WTC11 (cell line): Measurements from ENCODE around the gene C1QB.

Source experiments
- CTCF ChIP-seq: fragments of 200-600 bp; IDR thresholded peaks from 2 replicates; pipeline ENCODE4 v1.8.0; 2022; ENCODE audit warnings: antibody characterized with exemption
- E2F1 ChIP-seq: sonication (generic); formaldehyde crosslinking; IDR thresholded peaks from 2 replicates; pipeline ENCODE4 v1.8.0; 2022; ENCODE audit warnings: mild to moderate bottlenecking, missing genetic modification reagents
- ESRRA ChIP-seq: sonication (generic); formaldehyde crosslinking; IDR thresholded peaks from 2 replicates; pipeline ENCODE4 v1.8.1; 2022; ENCODE audit warnings: mild to moderate bottlenecking, missing genetic modification reagents, borderline replicate concordance
- KAT7 ChIP-seq: sonication (generic); formaldehyde crosslinking; IDR thresholded peaks from 2 replicates; pipeline ENCODE4 v1.8.1; 2023; ENCODE audit warnings: missing genetic modification reagents, mild to moderate bottlenecking, borderline replicate concordance
- RELA ChIP-seq: sonication (generic); formaldehyde crosslinking; IDR thresholded peaks from 2 replicates; pipeline ENCODE4 v1.8.1; 2022; ENCODE audit warnings: missing genetic modification reagents, mild to moderate bottlenecking, borderline replicate concordance
- SMAD4 ChIP-seq: sonication (generic); formaldehyde crosslinking; IDR thresholded peaks from 2 replicates; pipeline ENCODE4 v1.8.0; 2022; ENCODE audit warnings: mild to moderate bottlenecking, missing genetic modification reagents
- SOX15 ChIP-seq: fragments of 250-450 bp; sonication (Bioruptor Pico); IDR thresholded peaks from 2 replicates; pipeline ENCODE4 v1.9.0; 2021; ENCODE audit warnings: mild to moderate bottlenecking
- SP1 ChIP-seq: sonication (generic); formaldehyde crosslinking; conservative IDR thresholded peaks from 2 replicates; pipeline ENCODE4 v1.8.1; 2022; ENCODE audit warnings: missing genetic modification reagents
- TEAD4 ChIP-seq: sonication (generic); formaldehyde crosslinking; IDR thresholded peaks from 2 replicates; pipeline ENCODE4 v1.8.0; 2022; ENCODE audit warnings: mild to moderate bottlenecking, missing genetic modification reagents
- USF1 ChIP-seq: sonication (generic); formaldehyde crosslinking; IDR thresholded peaks from 2 replicates; pipeline ENCODE4 v1.8.0; 2022; ENCODE audit warnings: mild to moderate bottlenecking, missing genetic modification reagents
- USF2 ChIP-seq: sonication (generic); formaldehyde crosslinking; IDR thresholded peaks from 2 replicates; pipeline ENCODE4 v1.8.1; 2023; ENCODE audit warnings: mild to moderate bottlenecking, missing genetic modification reagents, moderate library complexity
- ZBTB21 ChIP-seq: sonication (generic); formaldehyde crosslinking; IDR thresholded peaks from 2 replicates; pipeline ENCODE4 v1.8.1; 2023; ENCODE audit warnings: mild to moderate bottlenecking, missing genetic modification reagents, borderline replicate concordance

- TF ChIP-seq SMAD4 (CRISPR knock-in tag) (no peak), USF1 (CRISPR knock-in tag) (no peak), CTCF (no peak), SP1 (CRISPR knock-in tag) (no peak), ESRRA (CRISPR knock-in tag) (no peak), KAT7 (CRISPR knock-in tag) (no peak), E2F1 (CRISPR knock-in tag) (no peak), SOX15 (CRISPR knock-in tag) (no peak), ZBTB21 (CRISPR knock-in tag) (no peak), USF2 (CRISPR knock-in tag) (0 out of 2 replicates have a peak, but pooled peaks have one; percentile 22), TEAD4 (CRISPR knock-in tag) (no peak), RELA (CRISPR knock-in tag) (no peak)
Observed at GRCh38 chr1:22639286-22639685, 13.8 kb upstream of the C1QB start.
